GM21576 (cell line): ENCODE data around the gene CARD19.
"Not testable (repeated sequence)": the region's sequence is repeated elsewhere in the genome, so short reads cannot be mapped to it uniquely, and the experiment has no call there.

Experiments
- ATAC-seq: cut with Tn5 transposase; IDR thresholded peaks from one replicate; pipeline ENCODE4 v1.9.1; 2021; ENCODE audit warnings: mild to moderate bottlenecking, moderate library complexity; ENCODE audit not compliant: unreplicated experiment

CARD19 gene

GRCh38 chr9:93129691-93130500, 33.9 kb downstream of the CARD19 start:
- no peak for ATAC-seq

GRCh38 chr9:93130861-93131481, 35.0 kb downstream of the CARD19 start:
- no peak for ATAC-seq

DNA sequence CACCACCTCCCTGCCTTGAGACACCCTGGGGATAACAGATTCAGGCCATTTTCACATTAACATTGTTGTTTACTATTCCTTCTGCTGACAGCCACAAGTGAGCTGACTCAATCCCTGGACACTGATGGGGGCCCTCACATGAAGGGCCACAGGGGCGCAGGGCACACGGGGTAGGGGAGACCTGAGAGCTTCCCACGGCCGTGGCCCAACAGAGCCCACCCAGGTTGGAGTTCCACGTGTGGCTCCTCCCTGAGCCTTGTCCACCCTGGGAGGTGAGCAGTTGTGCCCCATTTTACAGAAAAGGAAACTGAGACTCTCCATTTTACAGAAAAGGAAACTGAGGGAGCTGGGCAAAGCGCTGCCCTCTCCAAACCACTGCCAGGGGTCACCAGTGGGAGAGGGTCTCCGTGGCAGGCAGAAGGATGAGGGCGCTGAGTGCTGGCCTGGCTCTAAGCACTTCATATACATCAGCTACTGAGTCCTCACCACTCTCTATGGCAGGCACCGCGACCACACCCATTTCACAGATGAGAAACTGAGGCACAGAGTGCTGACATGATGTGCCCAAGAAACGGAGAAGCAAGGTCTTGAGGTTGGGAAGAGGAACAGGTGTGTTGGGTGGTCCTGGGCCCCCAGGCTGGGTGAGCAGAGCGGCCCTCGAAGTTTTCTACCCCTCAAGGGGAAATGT, 35.7 kb downstream of the CARD19 start:
- no peak for ATAC-seq

- ATAC-seq, result no peak
These were observed 36.4 kb downstream of the CARD19 start for GRCh38 chr9:93132287-93132927.

DNA sequence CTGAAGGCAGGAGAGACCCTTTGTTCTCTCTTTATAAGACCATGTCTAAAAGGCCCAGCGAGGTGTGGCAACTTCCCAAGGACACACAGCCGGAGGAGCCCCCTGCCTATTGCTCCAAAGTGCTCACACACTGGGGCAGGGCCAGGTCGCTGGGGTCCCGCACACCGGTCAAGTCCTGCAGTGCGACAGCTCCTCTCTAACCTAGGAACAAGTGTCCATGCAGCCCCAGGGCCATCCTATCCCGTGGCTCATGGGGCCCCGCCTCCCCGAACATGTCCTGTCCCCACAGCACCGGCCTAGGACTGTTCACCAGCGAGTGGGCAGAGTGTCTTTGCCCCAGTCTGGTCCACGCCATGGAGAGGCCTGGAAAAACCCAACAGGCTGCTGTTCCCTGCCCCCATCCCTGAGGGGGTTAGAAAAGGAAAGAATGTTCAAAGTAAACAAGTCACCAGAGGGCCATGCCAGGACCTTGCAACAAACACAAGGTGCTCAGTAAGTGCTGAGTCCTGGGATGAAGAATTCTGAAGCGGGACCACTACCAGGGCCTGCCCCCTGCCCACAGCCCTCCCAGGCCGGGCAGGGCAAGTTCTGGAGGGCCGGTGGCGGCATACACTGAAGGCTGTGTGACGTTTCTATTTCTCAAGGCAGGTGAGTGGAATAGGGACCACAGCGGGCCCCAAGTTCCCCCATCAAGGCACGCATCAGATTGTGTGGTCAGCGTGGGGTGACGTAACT, 37.1 kb downstream of the CARD19 start:
- peak; percentile 32 for ATAC-seq

DNA sequence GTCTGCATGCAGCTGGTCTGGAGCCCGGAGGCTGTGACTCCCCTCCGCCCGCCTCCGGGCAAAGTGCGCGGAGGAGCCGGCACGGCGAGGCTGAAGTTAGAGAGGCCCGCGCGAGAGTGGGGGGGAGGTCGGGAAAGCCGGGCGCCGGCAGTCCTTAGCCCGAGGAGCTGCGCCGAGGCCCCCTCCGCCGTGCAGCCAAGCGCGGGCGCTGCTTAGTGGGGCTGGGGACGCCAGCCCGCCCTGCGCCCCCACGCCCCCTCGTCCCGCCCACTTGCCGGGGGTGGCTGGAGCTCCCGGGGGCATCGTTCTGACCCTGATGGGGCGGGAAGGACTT, 37.6 kb downstream of the CARD19 start:
- no peak for ATAC-seq

DNA sequence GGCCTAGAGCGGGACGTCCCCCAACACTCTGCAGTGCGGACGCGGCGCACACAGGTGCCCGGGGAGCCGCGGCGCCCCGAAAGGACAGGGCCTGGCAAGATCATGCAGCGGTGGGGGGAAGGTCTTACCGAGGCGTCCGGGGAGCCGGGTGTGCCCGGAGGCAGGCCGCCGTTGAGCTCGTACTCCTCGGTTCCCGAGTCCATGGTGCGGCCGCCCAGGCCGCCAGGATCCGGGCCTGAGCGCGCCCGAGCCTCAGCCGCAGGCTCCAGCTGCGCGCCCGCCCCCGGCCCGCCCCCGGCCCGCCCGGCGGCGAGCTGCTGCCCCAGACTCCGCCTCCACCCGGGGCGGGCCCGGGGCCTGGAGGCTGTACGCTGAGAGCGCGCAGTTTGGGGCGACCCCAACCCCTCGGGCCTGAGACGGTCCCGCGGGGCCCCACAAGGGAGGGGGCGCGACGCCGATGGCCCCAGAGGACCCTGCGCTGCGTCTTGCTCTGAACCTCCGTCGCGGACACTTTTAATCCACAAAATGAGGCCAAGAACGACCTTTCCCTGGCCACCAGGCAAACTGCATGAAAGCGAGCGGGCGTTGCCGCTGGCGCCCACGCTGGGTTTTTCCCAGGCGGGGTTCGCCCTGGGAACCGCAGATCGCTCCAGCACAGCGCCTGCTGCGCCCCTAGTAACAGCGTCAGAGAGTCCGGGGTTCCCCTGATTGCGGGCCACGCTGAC, 38.2 kb downstream of the CARD19 start, which contains the start of gene NINJ1:
TSS of gene NINJ1 (minus strand) at position 237 of the 725 bp plus-strand sequence. CDS start at position 203, 34 bp downstream.
- peak; percentile 70 for ATAC-seq

GRCh38 chr9:93134740-93135444, 38.9 kb downstream of the CARD19 start:
- ATAC-seq, result no peak

DNA sequence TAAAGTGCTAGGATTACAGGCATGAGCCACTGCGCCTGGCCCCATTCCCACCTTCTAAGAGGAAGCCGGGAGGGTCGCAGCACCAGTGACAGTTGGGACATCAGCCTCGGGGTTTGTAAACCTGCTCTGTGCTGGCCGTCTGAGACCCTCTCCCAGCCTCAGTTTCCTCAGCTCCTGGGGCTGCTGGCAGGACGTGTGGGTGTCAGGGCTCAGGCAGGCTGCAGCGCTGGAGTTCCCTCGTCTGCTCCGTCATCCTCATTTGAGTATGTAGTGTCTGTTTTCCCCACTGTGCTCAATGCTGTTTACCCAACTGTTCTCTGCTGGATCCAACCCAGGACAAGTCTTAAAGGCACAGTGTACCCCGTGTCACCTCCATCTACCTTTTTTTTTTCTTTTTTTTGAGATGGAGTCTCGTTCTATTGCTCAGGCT, 40.0 kb downstream of the CARD19 start:
- ATAC-seq, result no peak

- ATAC-seq, result no peak
These were observed 41.3 kb downstream of the CARD19 start for GRCh38 chr9:93137362-93137761.

DNA sequence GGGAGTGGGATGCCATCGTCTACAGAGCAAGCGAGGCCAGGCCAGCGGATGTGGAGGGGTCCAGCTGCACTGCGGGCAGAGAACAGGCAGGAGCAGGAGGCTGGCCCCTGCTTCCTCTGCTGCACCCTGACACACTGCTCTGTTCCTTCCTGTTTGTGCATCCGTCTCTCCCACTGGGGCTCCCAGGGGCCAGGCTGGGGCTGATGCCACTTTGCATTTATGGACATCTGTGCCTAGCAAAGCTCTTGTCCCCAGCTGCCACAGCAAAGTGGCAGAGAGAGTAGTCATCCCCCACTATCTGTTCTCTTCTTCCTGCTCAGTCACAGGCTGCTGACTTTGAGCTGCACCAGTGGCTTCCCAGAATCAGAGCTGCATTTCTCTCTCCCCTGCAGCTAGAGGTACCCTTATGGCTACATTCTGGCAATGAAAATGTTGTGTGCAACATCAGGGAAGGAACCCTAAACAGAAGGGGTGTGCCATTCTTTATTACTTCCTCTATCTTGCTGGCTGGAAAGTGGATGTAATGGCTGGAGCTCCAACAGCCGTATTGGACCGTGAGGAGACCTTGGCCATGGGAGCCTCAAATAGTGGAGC, 42.3 kb downstream of the CARD19 start:
- no peak for ATAC-seq

GRCh38 chr9:93139365-93140182, 43.6 kb downstream of the CARD19 start:
- no peak for ATAC-seq

DNA sequence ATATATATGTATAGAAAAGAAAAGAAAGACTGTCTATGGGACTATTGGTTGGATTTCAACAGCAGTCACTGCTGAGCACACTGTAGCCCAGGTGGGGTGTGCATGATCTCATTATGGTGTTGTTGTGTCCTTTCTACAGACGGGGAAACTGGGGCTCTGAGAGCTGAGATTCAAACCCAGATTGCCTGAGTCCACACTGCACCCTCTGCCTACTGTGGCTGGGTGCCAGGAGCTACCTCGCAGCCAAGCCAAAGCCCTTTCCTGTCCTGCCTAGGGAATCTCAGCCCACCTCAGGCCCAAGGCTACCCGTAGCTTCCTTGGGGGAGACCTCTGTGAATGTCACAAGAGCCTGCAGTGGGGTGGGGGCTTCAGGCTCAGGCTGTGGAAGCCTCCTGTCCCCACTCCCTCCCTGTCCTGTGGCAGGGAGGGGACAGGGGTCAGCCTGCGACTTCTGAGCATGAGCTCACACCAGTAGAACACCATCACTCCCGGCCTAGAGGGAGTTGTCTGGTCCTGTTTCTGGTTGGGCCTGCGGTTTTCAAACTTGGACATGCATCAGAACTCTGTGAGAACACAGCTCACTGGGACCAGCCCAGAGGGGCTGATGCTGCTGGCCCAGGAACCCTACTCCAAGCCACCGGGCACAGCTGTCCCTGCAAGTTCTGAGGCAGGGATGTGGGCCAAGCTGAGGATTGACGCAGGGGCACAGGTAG, 45.9 kb downstream of the CARD19 start:
- ATAC-seq, result no peak

- ATAC-seq, result no peak
These were observed 48.0 kb downstream of the CARD19 start for GRCh38 chr9:93143830-93144530.

DNA sequence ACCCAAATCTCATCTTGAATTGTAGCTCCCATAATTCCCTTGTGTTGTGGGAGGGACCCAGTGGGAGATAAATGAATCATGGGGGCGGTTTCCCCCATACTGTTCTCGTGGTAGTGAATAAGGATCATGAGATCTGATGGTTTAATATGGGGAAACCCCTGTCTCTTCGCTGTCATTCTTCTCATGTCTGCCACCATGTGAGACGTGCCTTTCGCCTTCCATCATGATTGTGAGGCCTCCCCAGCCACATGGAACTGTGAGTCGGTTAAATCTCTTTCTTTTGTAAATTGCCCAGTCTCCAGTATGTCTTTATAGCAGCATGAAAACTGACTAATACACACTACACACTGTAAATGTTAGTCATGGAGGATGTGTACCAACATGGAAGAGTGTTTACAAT, 50.7 kb downstream of the CARD19 start:
- ATAC-seq, result not testable (repeated sequence)

DNA sequence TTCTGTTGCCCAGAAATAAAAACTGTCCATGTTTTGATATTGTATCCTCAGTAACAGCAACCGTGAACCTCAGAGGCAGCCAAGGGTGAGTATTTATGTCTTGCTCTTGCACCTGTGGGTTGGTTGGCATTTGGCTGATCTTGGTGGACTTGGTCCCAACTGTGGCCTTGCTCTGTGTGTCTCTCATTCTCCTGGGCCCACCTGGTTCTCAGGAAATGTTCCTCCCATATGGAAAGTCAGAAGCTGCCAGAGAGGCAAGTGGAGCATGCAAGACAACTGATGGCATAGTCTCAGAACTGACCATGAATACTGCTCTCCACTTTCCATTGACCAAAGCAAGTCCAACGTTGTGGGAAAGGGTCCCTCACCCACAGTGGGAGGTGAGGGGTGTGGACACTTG, 51.6 kb downstream of the CARD19 start:
- ATAC-seq, result no peak

GRCh38 chr9:93148721-93149120, 52.7 kb downstream of the CARD19 start:
- no peak for ATAC-seq
